H9 (cell line): ENCODE data around the gene TNRC6C. TPM values are rescaled to one million over a fixed set of nuclear protein-coding genes. Genes with fewer than 3 reads are reported as not detected.

Experiments used
- DNase-seq: peaks from one replicate; pipeline ENCODE4 v3.0.0-alpha.2; 2017
- H2AFZ ChIP-seq: one replicate; pipeline ENCODE4 v1.6.1; 2013; ENCODE audit warnings: mild to moderate bottlenecking, low read length, control low read depth, moderate library complexity
- H2AK5ac ChIP-seq: 2 replicates; pipeline ENCODE4 v1.6.1; 2013; ENCODE audit warnings: low read length, control low read depth, mixed read lengths; ENCODE audit not compliant: insufficient read length
- H2BK120ac ChIP-seq: one replicate; pipeline ENCODE4 v1.6.1; 2013; ENCODE audit warnings: low read depth, mild to moderate bottlenecking, low read length, control low read depth, inconsistent platforms; ENCODE audit not compliant: poor library complexity, severe bottlenecking
- H2BK12ac ChIP-seq: 2 replicates; pipeline ENCODE4 v1.6.1; 2013; ENCODE audit warnings: low read length, control low read depth, mixed read lengths, low read depth; ENCODE audit not compliant: insufficient read length
- H2BK15ac ChIP-seq: 2 replicates; pipeline ENCODE4 v1.6.1; 2013; ENCODE audit warnings: low read depth, low read length, control low read depth
- H2BK20ac ChIP-seq: one replicate; pipeline ENCODE4 v1.6.1; 2013; ENCODE audit warnings: low read depth, mild to moderate bottlenecking, low read length, control low read depth, inconsistent platforms; ENCODE audit not compliant: poor library complexity, severe bottlenecking
- H2BK5ac ChIP-seq: 2 replicates; pipeline ENCODE4 v1.6.1; 2013; ENCODE audit warnings: low read length, control low read depth, mixed read lengths; ENCODE audit not compliant: insufficient read length
- H3K14ac ChIP-seq: 2 replicates; pipeline ENCODE4 v1.6.1; 2013; ENCODE audit warnings: low read length, control low read depth; ENCODE audit not compliant: insufficient read depth
- H3K18ac ChIP-seq: 2 replicates; pipeline ENCODE4 v1.6.1; 2013; ENCODE audit warnings: low read depth, mild to moderate bottlenecking, mixed read lengths, low read length, control low read depth; ENCODE audit not compliant: insufficient read length
- H3K23ac ChIP-seq: 2 replicates; pipeline ENCODE4 v1.6.1; 2013; ENCODE audit warnings: low read length, control low read depth, mixed read lengths, low read depth; ENCODE audit not compliant: insufficient read length
- H3K23me2 ChIP-seq: 2 replicates; pipeline ENCODE4 v1.6.1; 2013; ENCODE audit warnings: low read depth, mild to moderate bottlenecking, mixed read lengths, low read length, control low read depth; ENCODE audit not compliant: insufficient read length, poor library complexity, severe bottlenecking
- H3K27ac ChIP-seq: 2 replicates; pipeline ENCODE4 v1.5.1; 2013; ENCODE audit warnings: low read length, control low read depth, mixed read lengths, low read depth; ENCODE audit not compliant: insufficient read length
- H3K27me3 ChIP-seq: 2 replicates; pipeline ENCODE4 v1.6.1; 2013; ENCODE audit warnings: low read length, control low read depth, inconsistent platforms; ENCODE audit not compliant: insufficient read depth
- H3K4ac ChIP-seq: 2 replicates; pipeline ENCODE4 v1.6.1; 2013; ENCODE audit warnings: low read depth, mild to moderate bottlenecking, control low read depth, inconsistent platforms, low read length, moderate library complexity
- H3K4me1 ChIP-seq: 2 replicates; pipeline ENCODE4 v1.6.1; 2013; ENCODE audit warnings: low read length, control low read depth, inconsistent platforms; ENCODE audit not compliant: insufficient read depth
- H3K4me2 ChIP-seq: 2 replicates; pipeline ENCODE4 v1.6.1; 2013; ENCODE audit warnings: low read length, control low read depth, mixed read lengths; ENCODE audit not compliant: insufficient read length, insufficient read depth
- H3K56ac ChIP-seq: 2 replicates; pipeline ENCODE4 v1.6.1; 2013; ENCODE audit warnings: low read depth, mild to moderate bottlenecking, mixed read lengths, low read length, control low read depth; ENCODE audit not compliant: insufficient read length
- H3K79me1 ChIP-seq: 2 replicates; pipeline ENCODE4 v1.6.1; 2013; ENCODE audit warnings: low read depth, mild to moderate bottlenecking, moderate library complexity, low read length, control low read depth, inconsistent platforms; ENCODE audit not compliant: insufficient read depth, poor library complexity, severe bottlenecking
- H3K79me2 ChIP-seq: 2 replicates; pipeline ENCODE4 v1.6.1; 2013; ENCODE audit warnings: low read length, control low read depth, inconsistent platforms; ENCODE audit not compliant: insufficient read depth
- H3K9ac ChIP-seq: 2 replicates; pipeline ENCODE4 v1.6.1; 2013; ENCODE audit warnings: low read length, control low read depth, mixed read lengths; ENCODE audit not compliant: insufficient read length; ENCODE audit errors: extremely low read depth
- H3K9me3 ChIP-seq: one replicate; pipeline ENCODE4 v1.6.1; 2013; ENCODE audit warnings: low read depth, low read length, inconsistent platforms; ENCODE audit not compliant: control insufficient read depth
- H3T11ph ChIP-seq: one replicate; pipeline ENCODE4 v1.6.1; 2013; ENCODE audit warnings: mild to moderate bottlenecking, low read length, control low read depth, inconsistent platforms
- H4K20me1 ChIP-seq: one replicate; pipeline ENCODE4 v1.6.1; 2013; ENCODE audit not compliant: control insufficient read depth, insufficient read length, insufficient read depth
- H4K5ac ChIP-seq: 2 replicates; pipeline ENCODE4 v1.6.1; 2013; ENCODE audit warnings: low read depth, mild to moderate bottlenecking, mixed read lengths, low read length, control low read depth; ENCODE audit not compliant: insufficient read length
- H4K8ac ChIP-seq: replicated peaks from 2 replicates; pipeline ENCODE4 v1.6.1; 2013; ENCODE audit warnings: low read length, control low read depth, mixed read lengths, low read depth; ENCODE audit not compliant: insufficient read length
- H4K91ac ChIP-seq: 2 replicates; pipeline ENCODE4 v1.6.1; 2013; ENCODE audit warnings: low read depth, mild to moderate bottlenecking, moderate library complexity, mixed read lengths, low read length, control low read depth; ENCODE audit not compliant: insufficient read length
- H3K27ac Mint-ChIP-seq, 3 experiments: 2 replicates in 2 of 3; 3 replicates in 1 of 3; pipeline ENCODE4 v1.8.0; 2020 to 2021; ENCODE audit warnings: mixed read lengths in 3 of 3, mild to moderate bottlenecking in 1 of 3, moderate library complexity in 1 of 3
- H3K27me3 Mint-ChIP-seq: 2 replicates; pipeline ENCODE4 v1.8.0; 2021; ENCODE audit warnings: low read depth, mild to moderate bottlenecking, moderate library complexity, mixed read lengths
- H3K36me3 Mint-ChIP-seq, 3 experiments: 2 replicates in 2 of 3; 3 replicates in 1 of 3; pipeline ENCODE4 v1.8.0; 2020 to 2021; ENCODE audit warnings: low read depth in 3 of 3, mixed read lengths in 3 of 3; ENCODE audit not compliant: insufficient read depth in 1 of 3
- H3K4me1 Mint-ChIP-seq, 2 experiments: 2 replicates each; pipeline ENCODE4 v1.8.0; 2020; ENCODE audit warnings: mixed read lengths in 2 of 2
- H3K4me3 Mint-ChIP-seq, 2 experiments: 2 replicates in 1 of 2; 3 replicates in 1 of 2; pipeline ENCODE4 v1.8.0; 2020 to 2021; ENCODE audit warnings: mild to moderate bottlenecking in 2 of 2, mixed read lengths in 2 of 2, moderate library complexity in 1 of 2
- H3K9me3 Mint-ChIP-seq, 2 experiments: 2 replicates in 1 of 2; 3 replicates in 1 of 2; pipeline ENCODE4 v1.8.0; 2020; ENCODE audit warnings: mild to moderate bottlenecking in 2 of 2, mixed read lengths in 2 of 2, moderate library complexity in 1 of 2
- CTCF ChIP-seq: fragments of 200-600 bp; sonication (generic); conservative IDR thresholded peaks from 3 replicates; pipeline ENCODE4 v1.8.0; 2021; ENCODE audit warnings: antibody characterized with exemption, mild to moderate bottlenecking
- WGBS: extraction: QIAGEN DNeasy Blood & Tissue Kit; methylation state at CpG from one replicate; pipeline ENCODE4 v1.1.7; 2013; ENCODE audit warnings: missing lambda C conversion rate, low lambda C conversion rate, mixed read lengths; ENCODE audit not compliant: insufficient read length; ENCODE audit errors: extremely low coverage; 5-methylcytosine and 5-hydroxymethylcytosine counted together
- total RNA-seq: library from RNA; stranded (reverse); gene quantifications from 2 replicates; pipeline ENCODE4 v1.2.1, GENCODE V29; 2021

TNRC6C gene
- total RNA-seq, 1 experiment from 2014 or later: 24.7 TPM

- Histone ChIP-seq H3K9me3 (no peaks in the 10 kb centered on the region), H2AFZ (no peak overlapping the region), H2BK120ac (no peak overlapping the region), H3K27ac (no peak overlapping the region), H3T11ph (no peak overlapping the region), H2AK5ac (no peak overlapping the region), H4K91ac (no peak overlapping the region), H3K27me3 (no peaks in the 10 kb centered on the region), H3K4ac (no peak overlapping the region), H3K18ac (no peak overlapping the region), H2BK12ac (no peak overlapping the region), H3K23ac (no peak overlapping the region), H2BK20ac (no peak overlapping the region), H3K56ac (no peak overlapping the region), H3K79me2 (no peaks in the 10 kb centered on the region), H4K20me1 (no peaks in the 10 kb centered on the region), H3K14ac (no peak overlapping the region), H3K79me1 (no peaks in the 10 kb centered on the region), H3K9ac (no peak overlapping the region), H4K8ac (no peak overlapping the region), H3K23me2 (no peaks in the 10 kb centered on the region), H3K4me2 (no peak overlapping the region), H2BK5ac (no peak overlapping the region), H4K5ac (no peak overlapping the region), H3K4me1 (no peaks in the 10 kb centered on the region), H2BK15ac (no peak overlapping the region)
- H3K27me3 Mint-ChIP-seq: no peaks in the 10 kb centered on the region
- peak; percentile 56 for DNase-seq
- H3K36me3 Mint-ChIP-seq: no peaks in the 10 kb centered on the region; a peak in 3 of 7 replicates
- H3K4me3 Mint-ChIP-seq: no peak overlapping the region
- no peak overlapping the region for H3K27ac Mint-ChIP-seq
- WGBS: no CpG with 5 or more reads among the region's 4 CpGs
- H3K9me3 Mint-ChIP-seq: no peaks in the 10 kb centered on the region
- TF ChIP-seq CTCF: peak; percentile 92
- H3K4me1 Mint-ChIP-seq: peaks cover 3 to 5% of the 10 kb centered on the region in 2 experiments
These were observed 55.4 kb downstream of the TNRC6C start for GRCh38 chr17:78013683-78014467.
